Stimulated activated naive CD8-positive, alpha-beta T cell treated with anti-CD3 and anti-CD28 coated beads, Interleukin-15, amount 100 ng/mL, for 72 hours (primary cell): Measurements from ENCODE around the gene FBXW7.

Source experiments
- ATAC-seq: fragments of 150-1000 bp; cut with Tn5 transposase; 2 replicates; pipeline ENCODE4 v1.10.0; 2021; ENCODE audit warnings: mild to moderate bottlenecking, moderate library complexity
- DNase-seq, 2 donors: peaks; one replicate each; pipeline ENCODE4 v3.0.0; 2021 to 2022
- H3K27ac Mint-ChIP-seq, 2 donors: one replicate each; pipeline ENCODE4 v1.8.0; 2022; ENCODE audit warnings: mild to moderate bottlenecking in 2 of 2, mixed read lengths in 2 of 2, moderate library complexity in 2 of 2
- H3K27me3 Mint-ChIP-seq: one replicate; pipeline ENCODE4 v1.8.0; 2022; ENCODE audit warnings: mixed read lengths
- H3K4me1 Mint-ChIP-seq: one replicate; pipeline ENCODE4 v1.8.0; 2022; ENCODE audit warnings: mild to moderate bottlenecking, mixed read lengths
- H3K4me3 Mint-ChIP-seq, 2 donors: one replicate each; pipeline ENCODE4 v1.8.0; 2022; ENCODE audit warnings: mild to moderate bottlenecking in 2 of 2, mixed read lengths in 2 of 2, moderate library complexity in 1 of 2
- H3K9me3 Mint-ChIP-seq, 2 donors: one replicate each; pipeline ENCODE4 v1.8.0; 2022; ENCODE audit warnings: mixed read lengths in 2 of 2

The FBXW7 gene, protein sequence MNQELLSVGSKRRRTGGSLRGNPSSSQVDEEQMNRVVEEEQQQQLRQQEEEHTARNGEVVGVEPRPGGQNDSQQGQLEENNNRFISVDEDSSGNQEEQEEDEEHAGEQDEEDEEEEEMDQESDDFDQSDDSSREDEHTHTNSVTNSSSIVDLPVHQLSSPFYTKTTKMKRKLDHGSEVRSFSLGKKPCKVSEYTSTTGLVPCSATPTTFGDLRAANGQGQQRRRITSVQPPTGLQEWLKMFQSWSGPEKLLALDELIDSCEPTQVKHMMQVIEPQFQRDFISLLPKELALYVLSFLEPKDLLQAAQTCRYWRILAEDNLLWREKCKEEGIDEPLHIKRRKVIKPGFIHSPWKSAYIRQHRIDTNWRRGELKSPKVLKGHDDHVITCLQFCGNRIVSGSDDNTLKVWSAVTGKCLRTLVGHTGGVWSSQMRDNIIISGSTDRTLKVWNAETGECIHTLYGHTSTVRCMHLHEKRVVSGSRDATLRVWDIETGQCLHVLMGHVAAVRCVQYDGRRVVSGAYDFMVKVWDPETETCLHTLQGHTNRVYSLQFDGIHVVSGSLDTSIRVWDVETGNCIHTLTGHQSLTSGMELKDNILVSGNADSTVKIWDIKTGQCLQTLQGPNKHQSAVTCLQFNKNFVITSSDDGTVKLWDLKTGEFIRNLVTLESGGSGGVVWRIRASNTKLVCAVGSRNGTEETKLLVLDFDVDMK

DNA sequence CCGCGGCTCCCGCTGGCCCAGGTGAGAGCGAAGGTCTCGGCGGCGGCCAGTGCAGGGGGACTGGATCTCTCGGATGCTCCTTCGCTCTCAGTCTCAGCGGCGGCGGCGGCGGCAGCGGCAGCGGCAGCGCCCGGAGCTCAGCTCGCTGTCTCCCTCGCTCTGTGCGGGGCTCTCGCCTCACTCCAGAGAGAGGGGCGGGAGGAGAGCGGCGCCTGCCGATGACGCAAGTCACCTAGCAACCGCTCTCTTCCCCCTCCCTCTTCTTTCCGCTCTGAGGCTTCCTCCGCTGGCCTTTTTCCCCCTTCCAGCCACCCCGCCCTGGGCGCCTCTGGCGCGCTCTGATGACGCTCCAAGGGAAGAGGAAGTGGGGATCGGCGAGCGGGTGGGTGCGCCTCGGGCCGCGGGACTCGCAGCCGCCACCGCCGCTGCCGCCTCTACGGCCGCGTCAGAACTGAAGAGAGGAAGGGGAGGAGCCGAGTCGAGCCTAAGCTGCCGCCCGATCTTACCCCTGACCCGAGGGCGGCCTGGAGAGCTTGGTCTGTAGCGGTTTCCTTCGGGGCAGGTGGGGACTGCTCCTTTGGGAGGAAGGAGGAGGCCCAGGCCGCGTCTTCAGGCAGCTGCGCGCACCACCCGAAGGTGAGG lies at the start of gene FBXW7:
Gene FBXW7, minus strand, starts transcription at position 190 of the 642 bp plus-strand sequence. CDS start 124,289 bp downstream, outside the sequence.
- Mint-ChIP-seq H3K9me3 (no peaks in the 10 kb centered on the region), H3K27ac (peak within 1 kb of the TSS; percentile 96 to 98), H3K27me3 (no peaks in the 10 kb centered on the region), H3K4me1 (peaks cover 63% of the 10 kb centered on the region), H3K4me3 (peak within 1 kb of the TSS; percentile 99 to 100)
- ATAC-seq = peak; percentile 91
- DNase-seq = peak; percentile 99 to 100

- Mint-ChIP-seq H3K4me3 (peak overlapping the region in 1 of 2 donors; percentile 42), H3K4me1 (no peaks in the 10 kb centered on the region), H3K27ac (peak overlapping the region; percentile 2 to 69), H3K27me3 (peaks cover 10% of the 10 kb centered on the region), H3K9me3 (peaks cover 5 to 11% of the 10 kb centered on the region in 2 donors)
- ATAC-seq (no peak), DNase-seq (no peak)
These were observed 49.1 kb upstream of the FBXW7 start for GRCh38 chr4:152585023-152585441.

DNA sequence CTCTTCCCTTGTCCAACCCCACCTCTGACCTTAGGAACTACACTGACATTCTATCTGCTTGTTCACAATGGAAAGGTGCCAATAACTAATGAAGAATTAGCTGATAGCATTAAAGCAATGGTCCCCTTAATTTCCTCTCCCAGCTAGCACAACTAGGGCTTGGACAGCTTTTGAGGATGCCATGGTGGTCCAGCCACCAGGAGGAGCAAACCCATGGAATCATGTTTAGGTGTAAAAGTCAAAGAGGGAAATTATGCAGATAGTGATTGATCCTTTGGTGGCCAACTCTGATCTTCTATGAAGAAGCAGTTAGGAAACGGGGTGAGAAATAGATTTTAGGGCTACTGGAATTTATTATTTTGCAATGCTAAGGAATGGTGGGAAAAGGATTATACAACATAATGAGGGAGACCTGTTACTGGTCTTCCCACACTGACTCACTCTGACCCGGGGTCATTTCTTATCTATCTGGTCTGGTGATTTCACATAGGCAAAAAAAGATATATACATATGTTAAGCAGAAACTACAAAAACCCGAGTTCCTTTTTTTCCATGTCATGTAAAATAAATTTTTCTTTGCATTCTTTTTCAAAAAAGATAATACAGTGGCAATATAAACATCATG lies 45.8 kb upstream of the FBXW7 start:
- H3K27me3 Mint-ChIP-seq = no peaks in the 10 kb centered on the region
- H3K9me3 Mint-ChIP-seq = peaks cover 2 to 7% of the 10 kb centered on the region in 2 donors
- ATAC-seq (no peak), DNase-seq (no peak)
- no peaks in the 10 kb centered on the region for H3K4me1 Mint-ChIP-seq
- H3K4me3 Mint-ChIP-seq = no peak overlapping the region
- no peak overlapping the region for H3K27ac Mint-ChIP-seq

GRCh38 chr4:152579916-152580315 lies 44.0 kb upstream of the FBXW7 start:
- H3K4me3 Mint-ChIP-seq = no peak overlapping the region
- DNase-seq (no peak), ATAC-seq (no peak)
- no peaks in the 10 kb centered on the region for H3K9me3 Mint-ChIP-seq
- H3K4me1 Mint-ChIP-seq = no peaks in the 10 kb centered on the region
- H3K27ac Mint-ChIP-seq = no peak overlapping the region
- H3K27me3 Mint-ChIP-seq = no peaks in the 10 kb centered on the region

- no peak overlapping the region for H3K27ac Mint-ChIP-seq
- no peaks in the 10 kb centered on the region for H3K9me3 Mint-ChIP-seq
- H3K27me3 Mint-ChIP-seq = no peaks in the 10 kb centered on the region
- no peak overlapping the region for H3K4me3 Mint-ChIP-seq
- ATAC-seq = no peak
- DNase-seq = no peak
- H3K4me1 Mint-ChIP-seq = no peaks in the 10 kb centered on the region
These were observed 43.3 kb upstream of the FBXW7 start for GRCh38 chr4:152579107-152579764.

- Mint-ChIP-seq H3K4me1 (no peaks in the 10 kb centered on the region), H3K27ac (no peak overlapping the region)
- DNase-seq = no peak
These were observed 42.8 kb upstream of the FBXW7 start for GRCh38 chr4:152578670-152579069.

DNA sequence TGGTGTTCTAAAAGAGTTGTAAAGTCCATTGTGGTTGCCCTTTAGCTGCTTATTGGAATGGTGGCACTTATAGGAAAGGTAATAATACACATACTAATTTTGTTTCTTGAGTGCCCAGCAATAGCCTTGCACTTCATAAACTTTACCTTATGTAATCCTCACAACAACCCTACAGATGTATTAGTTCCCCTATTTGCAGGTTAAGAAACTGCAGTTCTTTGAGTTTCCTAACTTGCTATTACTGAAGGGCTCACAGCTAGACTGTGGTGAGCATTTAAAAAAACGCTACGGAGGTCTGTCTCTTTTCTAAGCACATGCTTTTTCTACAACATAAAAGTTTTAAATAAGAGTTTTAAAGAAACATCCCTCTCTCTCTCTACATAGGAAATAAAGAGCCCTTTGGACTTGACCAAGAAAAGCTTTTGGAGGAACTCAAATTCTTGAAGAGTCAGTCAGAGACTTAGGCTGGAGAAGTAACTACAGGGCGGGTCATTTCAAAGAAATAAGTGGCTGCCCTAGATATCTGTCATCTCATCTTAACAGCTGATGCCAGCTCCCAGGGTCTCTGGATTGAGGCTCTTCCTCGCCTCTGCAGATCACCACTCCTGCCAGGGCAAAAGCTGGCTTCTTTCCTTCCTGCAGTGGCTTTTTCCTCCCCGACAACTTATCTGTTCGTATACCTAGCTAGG lies 42.0 kb upstream of the FBXW7 start:
- no peak overlapping the region for H3K27ac Mint-ChIP-seq
- no peaks in the 10 kb centered on the region for H3K9me3 Mint-ChIP-seq
- no peak for ATAC-seq
- no peaks in the 10 kb centered on the region for H3K4me1 Mint-ChIP-seq
- H3K27me3 Mint-ChIP-seq = no peaks in the 10 kb centered on the region
- no peak for DNase-seq
- no peak overlapping the region for H3K4me3 Mint-ChIP-seq

More at GRCh38 chr4:152578670-152579069, 42.8 kb upstream of the FBXW7 start:
- ATAC-seq = no peak
- Mint-ChIP-seq H3K27me3 (no peaks in the 10 kb centered on the region), H3K4me3 (no peak overlapping the region), H3K9me3 (no peaks in the 10 kb centered on the region)

- DNase-seq = no peak
- H3K27ac Mint-ChIP-seq = no peak overlapping the region
- peaks cover 0 to under 1% of the 10 kb centered on the region in 2 donors for H3K9me3 Mint-ChIP-seq
- no peaks in the 10 kb centered on the region for H3K4me1 Mint-ChIP-seq
- H3K27me3 Mint-ChIP-seq = no peaks in the 10 kb centered on the region
- H3K4me3 Mint-ChIP-seq = no peak overlapping the region
- no peak for ATAC-seq
These were observed 39.6 kb upstream of the FBXW7 start for GRCh38 chr4:152575533-152575932.

- Mint-ChIP-seq H3K4me1 (no peaks in the 10 kb centered on the region), H3K9me3 (peaks cover 0 to 7% of the 10 kb centered on the region in 2 donors), H3K4me3 (no peak overlapping the region), H3K27me3 (no peaks in the 10 kb centered on the region), H3K27ac (no peak overlapping the region)
- DNase-seq = no peak
- ATAC-seq = no peak
These were observed 38.0 kb upstream of the FBXW7 start for GRCh38 chr4:152573861-152574260.

GRCh38 chr4:152572417-152573086 lies 36.7 kb upstream of the FBXW7 start:
- no peak for DNase-seq
- no peak overlapping the region for H3K27ac Mint-ChIP-seq

GRCh38 chr4:152571770-152572169 lies 35.9 kb upstream of the FBXW7 start:
- H3K4me1 Mint-ChIP-seq = no peaks in the 10 kb centered on the region

More at GRCh38 chr4:152572417-152573086, 36.7 kb upstream of the FBXW7 start:
- Mint-ChIP-seq H3K4me1 (no peaks in the 10 kb centered on the region), H3K4me3 (no peak overlapping the region), H3K9me3 (peaks cover 0 to 7% of the 10 kb centered on the region in 2 donors), H3K27me3 (no peaks in the 10 kb centered on the region)
- ATAC-seq = no peak

DNA sequence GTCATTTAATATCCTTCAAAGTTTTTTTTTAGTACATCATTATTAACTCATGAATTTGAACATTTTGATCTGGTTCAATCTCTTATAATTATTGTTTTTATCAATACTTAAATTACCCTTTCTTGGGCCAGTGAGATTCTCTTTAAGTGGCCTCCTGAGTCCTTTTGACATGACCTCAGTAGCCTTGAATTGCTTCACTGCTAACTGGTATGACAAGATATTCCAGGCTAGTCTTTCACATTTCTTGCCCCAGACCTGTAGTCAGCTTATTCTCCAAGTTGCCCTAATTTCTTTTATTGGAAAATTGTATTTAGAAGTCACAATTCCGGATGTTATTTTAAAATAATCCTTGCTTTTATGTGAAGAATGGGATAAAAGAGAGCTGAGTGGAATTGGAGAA lies 35.4 kb upstream of the FBXW7 start:
- no peak overlapping the region for H3K27ac Mint-ChIP-seq

More at GRCh38 chr4:152571770-152572169, 35.9 kb upstream of the FBXW7 start:
- Mint-ChIP-seq H3K27ac (no peak overlapping the region), H3K9me3 (peaks cover 0 to 7% of the 10 kb centered on the region in 2 donors), H3K27me3 (no peaks in the 10 kb centered on the region), H3K4me3 (no peak overlapping the region)
- DNase-seq (no peak), ATAC-seq (no peak)

DNA sequence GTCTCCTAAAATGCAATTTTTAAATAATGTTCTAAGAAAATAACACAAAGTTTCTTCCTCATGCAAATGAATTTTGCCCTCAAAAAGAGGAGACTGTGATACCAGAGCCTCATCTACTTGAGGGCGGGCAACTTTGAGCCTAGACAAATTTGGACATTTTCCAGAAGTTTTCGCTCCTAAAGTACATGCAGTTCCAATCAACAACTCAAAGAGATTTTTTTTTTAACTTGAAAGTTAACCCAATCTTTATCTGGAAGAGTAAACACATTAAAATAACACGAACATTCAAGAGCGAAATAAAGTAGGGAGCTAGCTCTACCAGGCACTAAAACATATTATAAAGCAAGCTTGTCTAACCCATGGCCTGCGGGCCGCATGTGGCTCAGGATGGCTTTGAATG lies 29.4 kb upstream of the FBXW7 start:
- ATAC-seq = no peak
- no peak overlapping the region for H3K4me3 Mint-ChIP-seq
- no peak overlapping the region for H3K27ac Mint-ChIP-seq
- peaks cover 7% of the 10 kb centered on the region for H3K4me1 Mint-ChIP-seq
- DNase-seq = no peak
- H3K9me3 Mint-ChIP-seq = peaks cover 0 to 5% of the 10 kb centered on the region in 2 donors
- H3K27me3 Mint-ChIP-seq = no peaks in the 10 kb centered on the region

More for the DNA sequence above, 35.4 kb upstream of the FBXW7 start:
- no peaks in the 10 kb centered on the region for H3K27me3 Mint-ChIP-seq
- no peak for DNase-seq
- H3K9me3 Mint-ChIP-seq = peaks cover 0 to 7% of the 10 kb centered on the region in 2 donors
- no peaks in the 10 kb centered on the region for H3K4me1 Mint-ChIP-seq
- no peak for ATAC-seq
- H3K4me3 Mint-ChIP-seq = no peak overlapping the region

- H3K27me3 Mint-ChIP-seq = no peaks in the 10 kb centered on the region
- H3K27ac Mint-ChIP-seq = no peak overlapping the region
- no peak for DNase-seq
- peaks cover 7% of the 10 kb centered on the region for H3K4me1 Mint-ChIP-seq
- H3K4me3 Mint-ChIP-seq = no peak overlapping the region
- no peak for ATAC-seq
- no peaks in the 10 kb centered on the region for H3K9me3 Mint-ChIP-seq
These were observed 28.4 kb upstream of the FBXW7 start for GRCh38 chr4:152564336-152564735.
